Endothelial cell of umbilical vein (primary cell): ENCODE measurements around the gene MBTD1. TPM values are rescaled to one million over a fixed set of nuclear protein-coding genes. Genes with fewer than 3 reads are reported as not detected.

Source experiments
- BruUV-seq: library from RNA; stranded (reverse); fragments of 400-500 nt; replicated peaks from 2 replicates; lab custom pipeline; 2021; lab: Mats Ljungman, UMichigan
- CTCF ChIA-PET: fragments of 300-600, 350-600 bp; sonication (Branson Sonifier 250); formaldehyde crosslinking; loops from one replicate; lab custom pipeline; 2021; ENCODE audit warnings: antibody characterized with exemption, inconsistent platforms; lab: Charles Lee
- POLR2A ChIA-PET: fragments of 300-600, 350-600 bp; sonication (Branson Sonifier 250); formaldehyde crosslinking; loops from one replicate; lab custom pipeline; 2021; ENCODE audit warnings: antibody characterized with exemption, inconsistent platforms; lab: Charles Lee
- DNase-seq: peaks from one replicate; pipeline ENCODE4 v3.0.0-alpha.2; 2011; ENCODE audit warnings: low read depth, low spot score
- FAIRE-seq: peaks from 2 replicates; lab custom pipeline; 2011; peaks lifted over from hg19 to GRCh38; lab: Jason Lieb, UNC
- H2AFZ ChIP-seq: 2 replicates; pipeline ENCODE4 v1.6.0; 2012; ENCODE audit warnings: low read depth, low read length, control low read depth, inconsistent platforms
- H3K27ac ChIP-seq: 2 replicates; pipeline ENCODE4 v1.5.1; 2011; ENCODE audit warnings: low read depth, mild to moderate bottlenecking, control low read depth, low read length, moderate library complexity; ENCODE audit not compliant: insufficient read depth
- H3K27me3 ChIP-seq, 2 experiments: 2 replicates each; pipeline versions ENCODE4 v1.6.0 to v1.6.1; 2011; ENCODE audit warnings: low read length in 2 of 2, mixed read lengths in 1 of 2; ENCODE audit not compliant: control insufficient read depth in 2 of 2, insufficient read depth in 2 of 2
- H3K36me3 ChIP-seq, 2 experiments: 2 replicates in 1 of 2; 3 replicates in 1 of 2; pipeline ENCODE4 v1.5.1; 2011; ENCODE audit warnings: low read length in 2 of 2, mild to moderate bottlenecking in 1 of 2, moderate library complexity in 1 of 2; ENCODE audit not compliant: control insufficient read depth in 2 of 2, insufficient read depth in 2 of 2; ENCODE audit errors: extremely low read depth in 1 of 2
- H3K4me1 ChIP-seq: 3 replicates; pipeline ENCODE4 v1.5.1; 2011; ENCODE audit warnings: mild to moderate bottlenecking, low read length; ENCODE audit not compliant: control insufficient read depth, insufficient read depth; ENCODE audit errors: extremely low read depth
- H3K4me2 ChIP-seq: 2 replicates; pipeline ENCODE4 v1.6.1; 2011; ENCODE audit warnings: low read length, control low read depth, mixed read lengths; ENCODE audit not compliant: insufficient read depth
- H3K4me3 ChIP-seq, 3 experiments: fragments of 200-600 bp in 1 of 3; sonication (generic), shearing (Covaris generic) in 1 of 3; replicated peaks in 1 of 3; 2 replicates each; pipeline ENCODE4 v1.5.1; 2011 to 2016; ENCODE audit warnings: control low read depth in 3 of 3, low read length in 3 of 3, mild to moderate bottlenecking in 2 of 3, inconsistent platforms in 1 of 3, low read depth in 1 of 3, moderate library complexity in 1 of 3; ENCODE audit not compliant: insufficient read depth in 1 of 3
- H3K79me2 ChIP-seq: 2 replicates; pipeline ENCODE4 v1.6.0; 2012; ENCODE audit warnings: low read length, inconsistent platforms; ENCODE audit not compliant: control insufficient read depth, insufficient read depth
- H3K9ac ChIP-seq: replicated peaks from 2 replicates; pipeline ENCODE3; 2011; ENCODE audit warnings: low read length, control low read depth; ENCODE audit not compliant: insufficient read depth; ENCODE audit errors: extremely low read depth
- H3K9me1 ChIP-seq: replicated peaks from 3 replicates; pipeline ENCODE4 v1.6.0; 2011; ENCODE audit warnings: mild to moderate bottlenecking, low read length; ENCODE audit not compliant: control insufficient read depth, insufficient read depth; ENCODE audit errors: extremely low read depth
- H3K9me3 ChIP-seq: replicated peaks from 2 replicates; pipeline ENCODE4 v1.5.1; 2012; ENCODE audit warnings: low read length, inconsistent platforms; ENCODE audit not compliant: control insufficient read depth, insufficient read depth
- H4K20me1 ChIP-seq: replicated peaks from 2 replicates; pipeline ENCODE3; 2011; ENCODE audit warnings: mild to moderate bottlenecking, low read length; ENCODE audit not compliant: control insufficient read depth, insufficient read depth; ENCODE audit errors: extremely low read depth
- EZH2 ChIP-seq: IDR thresholded peaks from 2 replicates; pipeline ENCODE4 v1.6.1; 2012; ENCODE audit warnings: borderline replicate concordance, low read depth, mild to moderate bottlenecking, moderate library complexity, low read length, inconsistent platforms; ENCODE audit not compliant: severe bottlenecking
- FOS ChIP-seq: IDR thresholded peaks from 2 replicates; pipeline ENCODE4 v1.6.1; 2011; ENCODE audit warnings: mild to moderate bottlenecking, low read length, moderate library complexity, borderline replicate concordance; ENCODE audit not compliant: insufficient read depth
- GATA2 ChIP-seq: IDR thresholded peaks from 2 replicates; pipeline ENCODE4 v1.7.0; 2011; ENCODE audit warnings: low read depth, mild to moderate bottlenecking, moderate library complexity, mixed read lengths, low read length; ENCODE audit not compliant: insufficient read length, insufficient read depth
- JUN ChIP-seq: IDR thresholded peaks from 2 replicates; pipeline ENCODE4 v1.6.1; 2011; ENCODE audit warnings: borderline replicate concordance, low read depth; ENCODE audit not compliant: insufficient read length, insufficient read depth
- MYC ChIP-seq: IDR thresholded peaks from one replicate; pipeline ENCODE4 v1.6.1; 2011; ENCODE audit warnings: mild to moderate bottlenecking, low read depth, low read length
- POLR2A ChIP-seq: IDR thresholded peaks from 2 replicates; pipeline ENCODE4 v1.6.1; 2012; ENCODE audit warnings: low read depth, mild to moderate bottlenecking, control low read depth, low read length
- POLR2AphosphoS5 ChIP-seq: IDR thresholded peaks from 2 replicates; pipeline ENCODE4 v1.6.1; 2012; ENCODE audit warnings: low read depth, mild to moderate bottlenecking, control low read depth, low read length, moderate library complexity; ENCODE audit not compliant: insufficient read depth
- dilution Hi-C: fragments of 300-500 bp; cut with MboI; formaldehyde crosslinking; loops from one replicate; pipeline ENCODE4 v1.15.0; 2019; ENCODE audit warnings: low sequenced_read_pairs; ENCODE audit not compliant: extremely low pct_ligation_motif_present
- intact Hi-C: fragments of 100-400 bp; cut with micrococcal nuclease; formaldehyde crosslinking; loops from one replicate; pipeline ENCODE4 v1.10.0; 2022
- polyA plus RNA-seq, 4 experiments: library from polyadenylated mRNA; depleted of rRNA in 3 of 4; stranded (reverse) in 3 of 4; unstranded in 1 of 4; fragments of >200 nt; gene quantifications; 2 replicates each; pipeline versions ENCODE4 v1.2.1 to v1.2.3, GENCODE V29; 2011 to 2012; ENCODE audit warnings: missing spikeins in 1 of 4
- total RNA-seq: library from RNA; stranded (reverse); gene quantifications from 2 replicates; pipeline ENCODE4 v1.2.3, GENCODE V29; 2021
- TF ChIP-seq, protein P1 (sequence below): IDR thresholded peaks from 2 replicates; pipeline ENCODE4 v1.6.1; 2011; ENCODE audit not compliant: insufficient read depth, insufficient read length
- TF ChIP-seq, protein P2 (sequence below), 2 donors: IDR thresholded peaks; 1 replicate in 1 of 2; 2 replicates in 1 of 2; pipeline ENCODE4 v1.5.1; 2011; ENCODE audit warnings: low read length in 2 of 2, mild to moderate bottlenecking in 2 of 2, moderate library complexity in 2 of 2, control low read depth in 1 of 2, inconsistent platforms in 1 of 2, low read depth in 1 of 2; ENCODE audit not compliant: insufficient read depth in 1 of 2; ENCODE audit errors: extremely low read depth in 1 of 2

Gene MBTD1
- total and polyA plus RNA-seq, 2 donors (not counting 3 experiments of a cell fraction or from before 2014, with no cell fraction given): 4.8 to 14.0 TPM

DNA sequence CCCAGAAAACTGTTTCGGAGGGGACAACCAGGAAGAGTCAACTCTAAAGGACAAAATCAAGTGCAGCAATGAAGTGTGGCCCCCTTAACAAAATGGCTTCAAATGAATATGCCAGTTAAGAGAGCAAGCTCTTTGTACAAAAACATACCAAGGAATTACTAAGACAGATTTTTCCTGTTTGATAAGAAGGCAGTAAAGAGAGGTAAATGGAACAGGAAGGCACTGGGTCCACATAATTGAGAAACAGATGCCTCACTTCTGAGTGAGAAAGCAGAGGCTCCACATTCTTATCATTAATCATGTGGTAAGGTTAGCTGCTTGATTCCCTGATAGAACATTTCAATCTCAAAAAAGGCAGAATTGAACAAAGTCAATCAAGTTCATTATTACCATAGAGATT is 44.9 kb downstream of the MBTD1 start:
- peak; percentile 77 for TF ChIP-seq GATA2
- no peak for TF ChIP-seq EZH2
- peak; percentile 14 for TF ChIP-seq FOS
- TF ChIP-seq, protein P1, sequence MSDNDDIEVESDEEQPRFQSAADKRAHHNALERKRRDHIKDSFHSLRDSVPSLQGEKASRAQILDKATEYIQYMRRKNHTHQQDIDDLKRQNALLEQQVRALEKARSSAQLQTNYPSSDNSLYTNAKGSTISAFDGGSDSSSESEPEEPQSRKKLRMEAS: no peak
- no peak for TF ChIP-seq POLR2AphosphoS5
- POLR2A ChIA-PET: interaction anchor here (1.0 kb wide), 1 partner anchor 46 kb away, joined by 3 read pairs; the partner anchor contains the start of gene UTP18
- BruUV-seq: no TSS peak
- H3K9ac ChIP-seq: no peak overlapping the region
- H3K79me2 ChIP-seq: no peaks in the 10 kb centered on the region
- H4K20me1 ChIP-seq: no peaks in the 10 kb centered on the region
- H3K27me3 ChIP-seq: no peaks in the 10 kb centered on the region
- H3K4me1 ChIP-seq: peaks cover 17% of the 10 kb centered on the region
- intact Hi-C loops (loop anchor here (1.0 kb wide), 1 partner anchor 9 kb away; no protein-coding TSS in a partner anchor), dilution Hi-C loops (no loop called here)
- H3K4me3 ChIP-seq: no peak overlapping the region
- H3K9me1 ChIP-seq: no peaks in the 10 kb centered on the region
- peak overlapping the region; percentile 19 for H3K4me2 ChIP-seq
- peaks cover 0 to 4% of the 10 kb centered on the region in 2 experiments for H3K36me3 ChIP-seq
- H3K27ac ChIP-seq: peak overlapping the region; percentile 53
- H2AFZ ChIP-seq: peak overlapping the region; percentile 31
- peak; percentile 77 for FAIRE-seq
- H3K9me3 ChIP-seq: no peaks in the 10 kb centered on the region
- peak; percentile 89 for DNase-seq
- CTCF ChIA-PET: interaction anchor here (1.2 to 2.1 kb wide), 2 partner anchors 10 to 30 kb away, joined by 4 to 8 read pairs; no protein-coding TSS in a partner anchor

DNA sequence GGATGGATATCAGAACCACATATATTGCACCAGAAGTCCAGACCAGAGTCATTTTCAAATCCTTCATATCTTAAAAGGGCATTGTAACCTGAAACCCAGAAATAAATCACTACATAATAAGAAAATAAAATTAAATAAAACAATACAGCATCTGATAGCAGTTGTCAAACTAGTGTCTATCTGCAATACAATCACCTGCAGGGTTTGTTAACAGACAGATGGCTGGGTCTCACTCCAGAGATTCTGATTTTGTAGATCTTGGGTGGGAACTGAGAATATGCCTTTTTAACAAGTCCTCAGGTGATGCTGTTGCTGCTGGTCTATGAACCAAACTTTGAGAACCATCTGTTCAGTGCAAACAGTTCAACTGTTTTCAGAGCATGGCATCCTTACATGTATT is 56.0 kb downstream of the MBTD1 start:
- Histone ChIP-seq H3K9me1 (no peaks in the 10 kb centered on the region), H3K4me2 (no peak overlapping the region), H3K4me1 (no peaks in the 10 kb centered on the region), H3K79me2 (no peaks in the 10 kb centered on the region), H3K36me3 (peaks cover 18 to 20% of the 10 kb centered on the region in 2 experiments), H4K20me1 (no peaks in the 10 kb centered on the region), H3K27ac (no peak overlapping the region), H3K27me3 (no peaks in the 10 kb centered on the region), H3K9me3 (no peaks in the 10 kb centered on the region), H2AFZ (no peak overlapping the region), H3K9ac (no peak overlapping the region), H3K4me3 (no peak overlapping the region)
- POLR2A ChIA-PET: no interaction called here
- TF ChIP-seq MYC (no peak), POLR2AphosphoS5 (no peak), POLR2A (no peak), JUN (no peak), GATA2 (no peak), EZH2 (no peak), FOS (no peak)
- TF ChIP-seq, protein P1: no peak
- TF ChIP-seq, protein P2, sequence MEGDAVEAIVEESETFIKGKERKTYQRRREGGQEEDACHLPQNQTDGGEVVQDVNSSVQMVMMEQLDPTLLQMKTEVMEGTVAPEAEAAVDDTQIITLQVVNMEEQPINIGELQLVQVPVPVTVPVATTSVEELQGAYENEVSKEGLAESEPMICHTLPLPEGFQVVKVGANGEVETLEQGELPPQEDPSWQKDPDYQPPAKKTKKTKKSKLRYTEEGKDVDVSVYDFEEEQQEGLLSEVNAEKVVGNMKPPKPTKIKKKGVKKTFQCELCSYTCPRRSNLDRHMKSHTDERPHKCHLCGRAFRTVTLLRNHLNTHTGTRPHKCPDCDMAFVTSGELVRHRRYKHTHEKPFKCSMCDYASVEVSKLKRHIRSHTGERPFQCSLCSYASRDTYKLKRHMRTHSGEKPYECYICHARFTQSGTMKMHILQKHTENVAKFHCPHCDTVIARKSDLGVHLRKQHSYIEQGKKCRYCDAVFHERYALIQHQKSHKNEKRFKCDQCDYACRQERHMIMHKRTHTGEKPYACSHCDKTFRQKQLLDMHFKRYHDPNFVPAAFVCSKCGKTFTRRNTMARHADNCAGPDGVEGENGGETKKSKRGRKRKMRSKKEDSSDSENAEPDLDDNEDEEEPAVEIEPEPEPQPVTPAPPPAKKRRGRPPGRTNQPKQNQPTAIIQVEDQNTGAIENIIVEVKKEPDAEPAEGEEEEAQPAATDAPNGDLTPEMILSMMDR (IDR thresholded peaks at IDR 0.05; ENCODE audit: extremely low read depth in 1 of 2, insufficient read depth in 1 of 2, low read depth in 1 of 2, low read length in 2 of 2): no peak
- FAIRE-seq: no peak
- no TSS peak for BruUV-seq
- no peak for DNase-seq
- CTCF ChIA-PET: no interaction called here
- dilution Hi-C loops (no loop called here), intact Hi-C loops (no loop called here)
